ENCODE results near the gene KRT32.

KRT32 gene

GRCh38 chr17:41417576-41418015, 49.6 kb downstream of the KRT32 start:
- no CpG with 5 or more reads among the region's 4 CpGs for WGBS (ENCODE audit: insufficient coverage, insufficient read length)
- H3K4me3 ChIP-seq (ENCODE audit: low read length) = no peak overlapping the region
- H3K27ac ChIP-seq (ENCODE audit: low read length) = no peak overlapping the region
- H3K36me3 ChIP-seq (ENCODE audit: control insufficient read depth, insufficient read depth, low read length) = no peaks in the 10 kb centered on the region
- peaks cover 1% of the 10 kb centered on the region; the same call in 1 of the 2 replicates for H3K4me1 ChIP-seq (ENCODE audit: control insufficient read depth, insufficient read depth, low read length)
- DNase-seq (ENCODE audit: low read depth, low spot score) = peak; percentile 29
- H3K9me3 ChIP-seq (ENCODE audit: control insufficient read depth, insufficient read depth, low read length) = no peaks in the 10 kb centered on the region
- H3K27me3 ChIP-seq (ENCODE audit: control insufficient read depth, insufficient read depth, low read length) = no peaks in the 10 kb centered on the region

GRCh38 chr17:41417127-41417526, 50.1 kb downstream of the KRT32 start:
- no peak for DNase-seq (ENCODE audit: low read depth, low spot score)
- no peak overlapping the region for H3K4me3 ChIP-seq (ENCODE audit: low read length)
- H3K4me1 ChIP-seq (ENCODE audit: control insufficient read depth, insufficient read depth, low read length) = peaks cover 1% of the 10 kb centered on the region; the same call in 1 of the 2 replicates
- H3K27me3 ChIP-seq (ENCODE audit: control insufficient read depth, insufficient read depth, low read length) = no peaks in the 10 kb centered on the region
- H3K27ac ChIP-seq (ENCODE audit: low read length) = no peak overlapping the region
- no peaks in the 10 kb centered on the region for H3K9me3 ChIP-seq (ENCODE audit: control insufficient read depth, insufficient read depth, low read length)
- no CpG with 5 or more reads among the region's 6 CpGs for WGBS (ENCODE audit: insufficient coverage, insufficient read length)
- no peaks in the 10 kb centered on the region for H3K36me3 ChIP-seq (ENCODE audit: control insufficient read depth, insufficient read depth, low read length)

DNA sequence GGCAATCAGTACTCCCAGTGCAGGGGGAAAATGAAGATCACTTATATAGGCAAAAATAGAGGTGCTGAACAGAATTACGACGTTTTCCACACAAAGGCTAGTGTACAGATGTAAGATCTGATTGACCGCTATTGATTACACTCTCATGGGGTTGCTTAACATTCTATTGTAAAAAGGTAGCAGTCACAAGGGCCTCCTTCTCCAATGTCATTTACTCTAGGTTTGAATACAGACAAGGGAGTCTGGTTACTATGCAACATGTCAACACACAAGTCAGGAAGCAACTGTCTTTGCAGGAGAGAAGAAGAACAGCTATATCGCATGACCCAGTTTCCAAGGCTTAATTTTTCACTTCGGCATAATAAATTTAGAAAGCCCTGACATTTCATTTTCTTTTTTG, 50.7 kb downstream of the KRT32 start:
- Histone ChIP-seq H3K27ac (ENCODE audit: low read length) (no peak overlapping the region), H3K9me3 (ENCODE audit: control insufficient read depth, insufficient read depth, low read length) (no peaks in the 10 kb centered on the region), H3K4me1 (ENCODE audit: control insufficient read depth, insufficient read depth, low read length) (peaks cover 1% of the 10 kb centered on the region; the same call in 1 of the 2 replicates), H3K4me3 (ENCODE audit: low read length) (no peak overlapping the region), H3K27me3 (ENCODE audit: control insufficient read depth, insufficient read depth, low read length) (no peaks in the 10 kb centered on the region), H3K36me3 (ENCODE audit: control insufficient read depth, insufficient read depth, low read length) (no peaks in the 10 kb centered on the region)
- no peak for DNase-seq (ENCODE audit: low read depth, low spot score)
- WGBS (ENCODE audit: insufficient coverage, insufficient read length) = no CpG with 5 or more reads among the region's 5 CpGs

DNA sequence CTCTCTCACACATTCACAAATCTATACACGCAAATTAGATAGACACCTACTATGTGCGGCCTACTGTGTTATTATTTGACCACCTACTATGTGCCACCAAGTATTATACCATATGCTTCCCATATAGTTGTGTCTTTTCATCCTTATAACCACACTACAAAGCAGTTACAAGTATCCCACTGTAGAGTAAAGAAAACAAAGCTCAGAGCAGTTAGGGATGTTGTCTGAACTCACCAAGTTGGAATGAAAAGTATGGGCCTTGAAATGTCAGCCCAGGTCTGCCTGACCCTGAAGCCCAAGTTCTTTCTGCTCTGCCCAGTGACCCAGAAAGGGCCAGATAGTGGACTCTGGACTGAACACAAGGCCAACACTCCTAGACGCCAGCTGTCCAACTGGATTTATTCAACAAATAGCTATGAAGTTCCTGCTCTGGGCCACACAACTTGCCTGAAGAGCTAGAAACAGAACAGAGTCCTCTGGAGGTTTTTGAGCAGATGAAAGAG, 51.3 kb downstream of the KRT32 start:
- H3K27ac ChIP-seq (ENCODE audit: low read length) = no peak overlapping the region
- no peak overlapping the region for H3K4me3 ChIP-seq (ENCODE audit: low read length)
- peaks cover 1% of the 10 kb centered on the region; the same call in 1 of the 2 replicates for H3K4me1 ChIP-seq (ENCODE audit: control insufficient read depth, insufficient read depth, low read length)
- H3K36me3 ChIP-seq (ENCODE audit: control insufficient read depth, insufficient read depth, low read length) = no peaks in the 10 kb centered on the region
- no peak for DNase-seq (ENCODE audit: low read depth, low spot score)
- H3K9me3 ChIP-seq (ENCODE audit: control insufficient read depth, insufficient read depth, low read length) = no peaks in the 10 kb centered on the region
- WGBS (ENCODE audit: insufficient coverage, insufficient read length) = no CpG with 5 or more reads among the region's 3 CpGs
- H3K27me3 ChIP-seq (ENCODE audit: control insufficient read depth, insufficient read depth, low read length) = no peaks in the 10 kb centered on the region

GRCh38 chr17:41415411-41415810, 51.8 kb downstream of the KRT32 start:
- H3K27ac ChIP-seq (ENCODE audit: low read length) = no peak overlapping the region
- no peaks in the 10 kb centered on the region for H3K27me3 ChIP-seq (ENCODE audit: control insufficient read depth, insufficient read depth, low read length)
- H3K36me3 ChIP-seq (ENCODE audit: control insufficient read depth, insufficient read depth, low read length) = no peaks in the 10 kb centered on the region
- peaks cover 1% of the 10 kb centered on the region; the same call in 1 of the 2 replicates for H3K4me1 ChIP-seq (ENCODE audit: control insufficient read depth, insufficient read depth, low read length)
- H3K9me3 ChIP-seq (ENCODE audit: control insufficient read depth, insufficient read depth, low read length) = no peaks in the 10 kb centered on the region
- DNase-seq (ENCODE audit: low read depth, low spot score) = no peak
- WGBS (ENCODE audit: insufficient coverage, insufficient read length) = no CpG with 5 or more reads among the region's 4 CpGs
- H3K4me3 ChIP-seq (ENCODE audit: low read length) = no peak overlapping the region

- DNase-seq (ENCODE audit: low read depth, low spot score) = no peak
- H3K4me1 ChIP-seq (ENCODE audit: control insufficient read depth, insufficient read depth, low read length) = peaks cover 1% of the 10 kb centered on the region; the same call in 1 of the 2 replicates
- no peak overlapping the region for H3K27ac ChIP-seq (ENCODE audit: low read length)
- no peaks in the 10 kb centered on the region for H3K27me3 ChIP-seq (ENCODE audit: control insufficient read depth, insufficient read depth, low read length)
- no peaks in the 10 kb centered on the region for H3K36me3 ChIP-seq (ENCODE audit: control insufficient read depth, insufficient read depth, low read length)
- no peak overlapping the region for H3K4me3 ChIP-seq (ENCODE audit: low read length)
- no CpG with 5 or more reads among the region's 2 CpGs for WGBS (ENCODE audit: insufficient coverage, insufficient read length)
- no peaks in the 10 kb centered on the region for H3K9me3 ChIP-seq (ENCODE audit: control insufficient read depth, insufficient read depth, low read length)
Measured at GRCh38 chr17:41413982-41414381, 53.2 kb downstream of the KRT32 start.

- peak; percentile 18 for DNase-seq (ENCODE audit: low read depth, low spot score)
- Histone ChIP-seq H3K27ac (ENCODE audit: low read length) (no peak overlapping the region), H3K4me1 (ENCODE audit: control insufficient read depth, insufficient read depth, low read length) (peaks cover 1% of the 10 kb centered on the region; the same call in 1 of the 2 replicates), H3K9me3 (ENCODE audit: control insufficient read depth, insufficient read depth, low read length) (no peaks in the 10 kb centered on the region), H3K27me3 (ENCODE audit: control insufficient read depth, insufficient read depth, low read length) (no peaks in the 10 kb centered on the region), H3K4me3 (ENCODE audit: low read length) (no peak overlapping the region), H3K36me3 (ENCODE audit: control insufficient read depth, insufficient read depth, low read length) (no peaks in the 10 kb centered on the region)
- WGBS (ENCODE audit: insufficient coverage, insufficient read length) = no CpG with 5 or more reads among the region's 5 CpGs
Measured at GRCh38 chr17:41413353-41413957, 53.7 kb downstream of the KRT32 start.

GRCh38 chr17:41411072-41411840, 55.9 kb downstream of the KRT32 start:
- H3K9me3 ChIP-seq (ENCODE audit: control insufficient read depth, insufficient read depth, low read length) = no peaks in the 10 kb centered on the region
- no CpG with 5 or more reads among the region's 20 CpGs for WGBS (ENCODE audit: insufficient coverage, insufficient read length)
- no peak overlapping the region for H3K4me3 ChIP-seq (ENCODE audit: low read length)
- H3K27me3 ChIP-seq (ENCODE audit: control insufficient read depth, insufficient read depth, low read length) = no peaks in the 10 kb centered on the region
- no peak for DNase-seq (ENCODE audit: low read depth, low spot score)
- H3K27ac ChIP-seq (ENCODE audit: low read length) = no peak overlapping the region
- H3K4me1 ChIP-seq (ENCODE audit: control insufficient read depth, insufficient read depth, low read length) = 0 out of 2 replicates have a peak, but pooled peaks cover 1% of the 10 kb centered on the region
- no peaks in the 10 kb centered on the region for H3K36me3 ChIP-seq (ENCODE audit: control insufficient read depth, insufficient read depth, low read length)
